Tibial nerve (tissue), 4 donors: ENCODE results near the gene EPG5.
"Not testable (repeated sequence)": the region's sequence is repeated elsewhere in the genome, so short reads cannot be mapped to it uniquely, and the experiment has no call there.

Experiments
- CTCF ChIP-seq, 5 experiments: fragments of 200-600 bp in 3 of 5; fragments of 450-650 bp in 2 of 5; sonication (generic) in 3 of 5; IDR thresholded peaks; one replicate each; pipeline ENCODE4 v1.5.1; 2016 to 2019; ENCODE audit warnings: antibody characterized with exemption in 5 of 5, mild to moderate bottlenecking in 3 of 5, moderate library complexity in 2 of 5
- EP300 ChIP-seq, 2 donors: sonication (generic); formaldehyde crosslinking; IDR thresholded peaks; one replicate each; pipeline ENCODE4 v1.6.1; 2017; ENCODE audit warnings: antibody characterized with exemption in 2 of 2, mild to moderate bottlenecking in 1 of 2
- POLR2A ChIP-seq, 2 donors: fragments of 450-650 bp; IDR thresholded peaks; one replicate each; pipeline ENCODE4 v1.6.1; 2017; ENCODE audit warnings: antibody characterized with exemption in 2 of 2, mild to moderate bottlenecking in 2 of 2, moderate library complexity in 2 of 2

GRCh38 chr18:45964913-45965312 is 2.2 kb downstream of the EPG5 start:
- TF ChIP-seq CTCF, POLR2A, EP300 (IDR thresholded peaks at IDR 0.05): not testable (repeated sequence)
